ENCODE data around the gene FHL1. TPM values are rescaled to one million over a fixed set of nuclear protein-coding genes. Genes with fewer than 3 reads are reported as not detected.
"Not testable (repeated sequence)": the region's sequence is repeated elsewhere in the genome, so short reads cannot be mapped to it uniquely, and the experiment has no call there.

The FHL1 gene
- 248 TPM for total RNA-seq

DNA sequence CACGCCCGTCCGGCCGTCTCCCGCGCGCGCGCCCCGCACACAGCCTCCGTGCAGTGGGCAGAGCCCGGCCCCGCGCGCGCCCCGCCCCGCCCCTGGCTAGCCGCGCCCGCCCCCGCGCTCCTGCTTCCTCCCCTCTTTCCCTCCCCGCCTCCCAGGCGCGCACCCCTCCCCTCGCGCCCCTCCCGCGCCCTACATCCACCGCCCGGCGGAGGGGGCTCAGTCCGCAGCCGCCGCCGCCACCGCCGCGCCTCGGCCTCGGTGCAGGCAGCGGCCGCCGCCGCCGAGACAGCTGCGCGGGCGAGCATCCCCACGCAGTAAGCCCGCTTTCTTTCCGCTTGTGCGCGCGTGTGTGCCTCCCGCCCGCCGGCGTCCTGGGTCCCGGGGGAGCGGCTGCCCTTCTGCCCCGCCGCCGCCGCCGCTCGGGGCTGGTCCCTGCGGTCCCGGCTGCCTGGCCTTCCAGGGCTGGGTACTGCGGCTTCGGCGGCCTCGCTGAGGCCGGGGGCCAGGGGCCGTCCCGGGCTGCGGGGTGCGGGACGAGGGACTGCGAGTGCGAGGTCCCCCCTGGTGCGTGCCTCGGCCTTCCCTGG is at the start of gene FHL1:
TSS of gene FHL1 (plus strand) at position 219 of the 587 bp plus-strand sequence.
- DNase-seq (ENCODE audit: low spot score): peak; percentile 66

DNA sequence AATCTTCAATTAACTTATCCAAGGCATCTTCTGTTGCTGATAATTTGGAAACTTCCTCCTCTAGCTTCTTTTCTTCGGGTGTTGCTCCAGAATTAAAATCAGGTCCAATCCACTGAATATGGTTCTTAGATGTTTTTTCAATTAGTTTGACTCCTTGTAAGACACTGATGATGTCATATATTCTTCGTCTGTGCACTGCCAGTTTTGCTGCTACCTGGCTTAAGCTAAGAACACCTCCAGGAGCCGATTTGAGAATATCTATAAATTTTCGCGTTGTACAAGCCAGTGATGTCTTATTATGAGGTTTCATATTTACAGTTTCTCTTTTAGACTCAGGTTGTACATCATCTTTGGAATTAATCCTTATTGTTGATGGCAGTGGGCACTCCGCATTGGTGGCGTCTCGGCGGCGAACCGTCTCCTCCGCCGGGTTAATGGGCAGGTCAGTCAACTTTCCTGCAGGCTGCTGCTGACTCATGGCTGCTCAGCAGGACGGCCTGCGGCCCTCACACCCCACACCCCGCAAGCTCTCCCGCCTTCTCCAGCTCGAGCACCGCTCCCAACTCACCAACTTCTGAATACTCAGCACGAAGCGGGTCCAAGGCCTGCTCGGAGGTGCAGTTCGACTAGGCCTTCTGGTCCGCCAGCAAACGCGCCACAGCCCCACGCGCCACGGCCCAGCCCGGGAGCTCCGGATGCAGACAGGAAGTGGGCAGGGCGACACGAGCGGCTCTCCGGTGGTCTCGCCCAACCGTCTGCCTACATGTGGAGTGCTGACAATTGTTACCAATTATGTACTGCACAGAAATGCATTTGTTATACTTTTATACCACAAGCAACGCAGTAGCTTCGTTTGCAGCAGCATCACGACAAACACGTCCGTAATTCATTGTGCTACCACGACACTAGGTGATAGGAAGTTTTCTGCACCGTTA is 49.2 kb upstream of the FHL1 start:
- DNase-seq (ENCODE audit: low spot score): no peak

DNA sequence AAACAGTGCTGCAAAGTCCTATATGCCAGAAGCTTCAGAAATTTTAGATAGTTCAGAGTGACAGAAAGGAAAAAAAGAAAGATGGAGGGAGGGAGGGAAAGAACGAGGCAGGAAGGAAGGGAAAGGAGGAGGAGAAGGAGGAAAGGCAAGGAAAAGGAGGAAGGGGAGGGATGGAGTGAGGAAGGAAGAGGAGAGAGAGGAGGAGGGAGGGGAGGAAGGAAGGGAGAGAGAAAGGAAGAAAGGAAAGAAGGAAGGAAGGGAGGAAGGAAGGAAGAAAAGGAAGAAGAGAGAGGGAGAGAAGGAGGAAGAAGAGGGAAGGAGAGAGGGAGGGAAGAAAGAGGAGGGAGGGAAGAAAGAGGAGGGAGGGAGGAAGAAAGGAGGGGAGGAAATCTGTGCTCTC is 42.4 kb upstream of the FHL1 start:
- DNase-seq (ENCODE audit: low spot score): no peak

DNA sequence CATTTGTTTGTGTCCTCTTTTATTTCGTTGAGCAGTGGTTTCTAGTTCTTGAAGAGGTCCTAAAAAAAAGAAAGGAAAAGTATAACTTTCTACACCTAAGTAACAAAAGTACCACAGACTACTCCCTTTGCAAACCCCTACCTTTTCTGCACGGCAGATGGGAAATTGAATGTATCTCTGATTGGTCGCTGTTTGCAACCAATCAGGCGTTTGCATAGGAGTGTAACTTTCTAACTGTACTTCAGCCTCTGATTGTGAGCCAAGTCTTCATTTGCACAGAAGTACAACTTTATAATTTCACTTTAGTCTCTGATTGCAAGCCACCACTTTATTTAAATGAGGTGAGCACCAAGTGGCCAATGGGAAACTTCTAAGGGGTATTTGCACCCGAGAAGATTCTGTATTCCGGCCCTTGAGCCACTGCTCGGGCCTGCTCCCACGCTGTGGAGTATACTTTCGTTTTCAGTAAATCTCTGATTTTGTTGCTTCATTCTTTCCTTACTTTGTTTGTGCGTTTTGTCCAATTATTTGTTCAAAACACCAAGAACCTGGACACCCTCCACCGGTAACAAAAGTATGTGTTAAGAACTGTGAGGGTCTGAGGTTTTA is 40.3 kb upstream of the FHL1 start:
- no peak for DNase-seq (ENCODE audit: low spot score)

DNA sequence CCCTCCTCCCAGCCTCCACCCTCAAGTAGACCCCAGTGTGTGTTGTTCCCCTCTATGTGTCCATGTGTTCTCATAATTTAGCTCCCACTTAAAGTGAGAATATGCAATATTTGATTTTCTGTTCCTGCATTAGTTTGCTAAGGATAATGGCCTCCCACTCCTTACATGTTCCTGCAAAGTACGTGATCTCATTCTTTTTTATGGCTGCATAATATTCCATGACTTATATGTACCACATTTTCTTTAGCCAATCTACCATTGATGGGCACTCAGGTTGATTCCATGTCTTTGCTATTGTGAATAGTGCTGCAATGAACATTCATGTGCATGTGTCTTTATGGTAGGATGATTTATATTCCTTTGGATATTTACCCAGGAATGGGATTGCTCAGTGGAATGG is 38.4 kb upstream of the FHL1 start:
- not testable (repeated sequence) for DNase-seq (ENCODE audit: low spot score)

DNA sequence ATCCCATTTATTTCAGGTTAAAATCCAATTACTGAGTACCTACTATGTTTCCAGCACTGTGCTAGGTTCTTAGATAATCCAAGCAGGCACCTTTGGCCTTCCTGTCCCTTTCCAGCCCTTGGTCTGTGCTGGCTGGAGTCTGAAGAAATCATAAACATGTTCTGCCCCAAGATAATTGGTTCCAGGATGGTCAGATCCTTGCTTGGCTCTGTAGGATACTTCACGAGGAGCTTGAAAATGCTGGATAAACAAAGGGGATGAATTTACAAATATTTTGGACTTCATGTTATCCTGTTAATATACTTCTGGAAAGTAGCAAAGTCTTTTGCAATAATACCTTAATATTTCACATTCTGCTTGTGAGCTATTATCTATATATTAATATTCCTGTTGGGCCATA is 35.0 kb upstream of the FHL1 start:
- no peak for DNase-seq (ENCODE audit: low spot score)

DNA sequence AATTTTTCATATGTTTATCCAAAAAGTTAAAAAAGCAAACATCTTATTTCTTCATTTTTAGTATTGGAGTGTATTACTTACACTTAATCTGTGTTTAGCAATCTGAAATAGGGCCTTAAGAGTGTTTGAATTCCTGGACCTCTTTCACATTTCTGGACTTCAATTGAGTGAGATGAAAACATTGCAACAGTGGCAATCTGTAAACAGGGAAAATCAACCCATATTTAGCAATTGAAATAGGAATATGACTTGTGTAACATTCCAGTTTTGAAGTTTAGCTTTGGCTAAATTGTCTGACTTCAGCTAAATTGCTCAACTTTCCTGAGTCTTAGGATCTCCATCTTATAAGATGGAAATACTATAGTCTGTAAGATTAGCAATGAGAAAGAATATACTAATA is 34.6 kb upstream of the FHL1 start:
- DNase-seq (ENCODE audit: low spot score): no peak

DNA sequence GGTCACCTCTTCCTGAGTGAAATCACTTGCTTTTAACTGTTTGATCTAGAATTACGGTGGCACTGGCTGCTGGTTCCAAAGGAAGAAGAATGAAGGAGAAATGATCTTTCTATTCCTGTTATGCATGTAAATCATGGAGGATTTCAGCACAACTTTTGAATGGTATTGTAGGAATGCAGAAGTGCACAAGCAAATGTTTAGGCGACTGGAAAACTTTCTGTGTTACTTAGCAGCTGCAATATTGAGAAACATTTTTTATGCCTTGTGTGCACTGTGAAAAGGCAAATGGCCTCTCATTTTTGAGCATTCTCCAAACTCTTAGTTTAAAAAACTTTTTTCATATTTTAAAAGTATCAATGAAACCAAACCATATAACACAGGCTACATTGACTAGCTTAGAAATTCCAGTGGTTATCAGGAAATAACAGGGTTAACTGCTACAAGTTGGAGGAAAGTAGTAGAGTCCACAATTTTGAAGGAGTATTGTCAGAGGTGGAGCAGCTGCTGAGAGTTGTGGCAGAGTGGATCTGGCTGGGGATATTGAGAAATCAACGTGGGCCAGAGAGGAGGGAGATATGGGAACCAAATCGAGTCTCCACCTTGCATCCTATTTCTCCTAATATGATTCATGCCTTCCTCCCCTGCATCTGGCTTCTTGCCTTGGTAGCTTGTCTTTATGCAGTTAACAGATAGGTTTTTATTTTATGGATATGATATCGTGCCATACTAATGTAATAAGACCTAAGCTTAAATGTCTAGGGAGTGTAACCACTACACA is 32.0 kb upstream of the FHL1 start:
- DNase-seq (ENCODE audit: low spot score): no peak

DNA sequence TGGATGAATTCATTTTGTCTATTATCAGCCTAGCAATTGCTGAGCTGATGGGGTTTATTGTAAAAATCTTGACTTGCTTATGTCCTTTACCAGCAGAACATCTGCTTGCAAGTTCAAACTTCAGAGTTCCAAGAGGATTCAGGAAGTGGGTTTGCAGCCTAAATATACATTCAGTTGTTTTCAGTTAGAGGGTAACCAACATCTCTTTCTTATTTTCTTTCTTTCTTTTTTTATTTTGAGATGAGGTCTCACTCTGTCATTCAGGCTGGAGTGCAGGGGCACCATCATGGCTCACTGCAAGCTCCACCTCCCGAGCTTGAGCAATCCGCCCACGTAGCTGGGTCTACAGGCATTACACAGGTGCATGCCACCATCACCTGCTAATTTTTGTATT is 31.4 kb upstream of the FHL1 start:
- no peak for DNase-seq (ENCODE audit: low spot score)

DNA sequence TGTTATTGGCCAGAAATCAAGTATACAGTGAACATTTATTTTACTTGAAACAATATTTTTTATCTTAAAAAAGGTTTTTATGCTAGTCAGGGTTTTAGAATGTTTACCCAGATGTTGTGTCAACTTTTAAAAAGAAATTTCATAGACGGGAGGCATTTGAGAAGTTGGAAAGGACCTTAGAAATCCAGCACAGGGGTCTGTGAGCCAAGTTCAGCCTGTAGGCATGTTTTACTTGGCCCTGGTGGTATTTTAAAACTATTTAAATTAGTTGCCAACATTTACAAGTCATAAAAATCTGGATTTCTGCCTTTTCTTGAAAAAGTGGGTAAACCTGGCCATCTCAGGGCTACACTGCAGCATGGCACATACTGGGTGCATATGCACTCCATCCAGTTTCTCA is 25.5 kb upstream of the FHL1 start:
- no peak for DNase-seq (ENCODE audit: low spot score)

DNA sequence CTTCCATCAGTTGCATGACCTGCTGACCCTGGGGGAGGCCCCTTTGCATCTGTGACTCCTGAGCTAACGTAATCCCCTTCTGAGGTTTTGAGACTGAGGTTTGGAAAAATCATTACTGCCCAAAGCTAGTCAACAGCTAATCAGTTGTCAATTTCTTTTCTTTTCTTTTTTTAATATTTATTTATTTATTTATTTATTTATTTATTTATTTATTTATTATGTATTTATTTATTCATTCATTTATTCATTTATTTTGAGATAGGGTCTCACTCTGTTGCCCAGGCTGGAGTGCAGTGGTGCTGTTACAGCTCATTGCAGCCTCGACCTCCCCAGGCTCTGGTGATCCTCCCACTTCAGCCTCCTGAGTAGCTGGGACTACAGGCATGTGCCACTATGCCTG is 25.1 kb upstream of the FHL1 start:
- DNase-seq (ENCODE audit: low spot score): no peak

DNA sequence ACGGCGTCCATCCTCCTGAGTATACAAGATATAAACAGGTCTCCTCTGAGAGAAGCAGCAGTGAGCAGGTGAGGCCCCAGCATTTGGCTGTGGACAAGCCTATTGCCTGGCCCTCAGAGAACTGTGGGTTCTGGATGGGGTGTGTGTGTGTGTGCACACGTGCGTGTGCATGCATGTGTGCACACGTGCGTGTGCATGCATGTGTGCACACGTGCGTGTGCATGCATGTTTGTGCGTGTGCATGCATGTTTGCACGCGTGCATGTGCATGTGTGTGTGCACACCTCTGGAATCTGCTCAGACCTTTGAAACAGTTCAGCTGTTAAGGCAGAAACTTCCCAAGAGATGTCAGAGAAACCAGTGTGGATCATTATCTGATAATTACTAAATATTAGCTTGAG is 22.2 kb upstream of the FHL1 start:
- DNase-seq (ENCODE audit: low spot score): no peak

DNA sequence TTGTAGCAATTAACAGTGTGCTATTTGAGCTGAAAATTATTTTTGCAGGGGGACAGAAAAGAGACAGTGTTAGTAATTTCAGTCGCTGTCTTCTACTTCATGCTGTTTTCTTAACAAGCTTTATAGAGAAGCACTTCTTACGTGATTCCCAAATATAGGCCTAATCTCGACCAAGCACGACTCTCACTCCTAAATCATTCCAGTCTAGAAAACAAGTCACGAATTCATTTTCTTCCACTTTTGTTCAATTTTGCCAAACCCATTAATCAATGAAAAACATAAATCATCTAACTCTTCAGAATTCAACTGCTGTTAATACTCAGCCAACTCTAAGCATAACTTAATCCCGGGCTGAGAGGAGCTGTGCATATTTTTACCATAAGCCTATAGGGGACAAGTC is 21.0 kb upstream of the FHL1 start:
- DNase-seq (ENCODE audit: low spot score): no peak

DNA sequence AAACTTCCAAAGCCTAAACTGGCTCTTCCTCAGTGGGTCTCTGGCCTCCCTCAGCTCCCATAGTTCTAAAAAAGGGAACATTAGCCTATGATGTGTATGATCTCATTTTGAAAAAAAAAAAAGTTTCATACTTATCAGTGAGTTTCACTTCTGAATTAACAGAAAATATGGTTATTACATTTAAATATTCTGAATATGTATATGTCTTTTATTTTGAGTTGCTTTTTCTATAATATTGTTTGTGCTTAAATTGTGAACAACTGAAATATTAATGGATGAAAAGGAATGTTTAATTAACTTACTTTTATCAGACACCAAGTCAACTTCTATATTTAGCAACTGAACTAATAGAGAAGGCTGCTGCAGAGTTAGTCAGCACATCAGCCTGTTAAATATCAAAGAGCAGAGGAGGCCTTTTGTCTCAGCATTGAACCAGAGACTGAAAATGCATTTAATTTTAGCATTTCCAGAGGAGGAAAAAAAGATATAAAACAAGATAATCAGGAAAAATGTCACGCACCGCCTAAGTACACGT is 20.4 kb upstream of the FHL1 start:
- DNase-seq (ENCODE audit: low spot score): no peak

DNA sequence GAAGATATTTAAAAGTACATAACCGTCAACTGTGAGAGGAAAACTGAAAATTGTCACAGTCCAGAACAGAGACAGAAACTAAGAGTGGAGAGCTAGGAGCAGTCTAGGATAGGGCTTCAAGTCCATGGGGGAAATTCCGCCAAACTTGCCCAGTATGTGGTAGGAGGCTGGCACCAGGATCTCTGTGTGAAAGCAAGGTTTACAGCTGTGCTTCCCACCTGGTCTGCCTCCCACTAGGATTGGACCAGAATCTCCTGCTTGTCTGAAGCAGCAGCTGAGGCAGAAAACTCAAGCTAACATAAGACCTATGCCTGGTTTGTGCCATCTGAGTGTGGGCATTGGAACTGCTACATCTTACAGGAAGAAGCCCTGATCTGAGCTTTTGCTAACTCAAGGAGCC is 18.6 kb upstream of the FHL1 start:
- DNase-seq (ENCODE audit: low spot score): no peak

DNA sequence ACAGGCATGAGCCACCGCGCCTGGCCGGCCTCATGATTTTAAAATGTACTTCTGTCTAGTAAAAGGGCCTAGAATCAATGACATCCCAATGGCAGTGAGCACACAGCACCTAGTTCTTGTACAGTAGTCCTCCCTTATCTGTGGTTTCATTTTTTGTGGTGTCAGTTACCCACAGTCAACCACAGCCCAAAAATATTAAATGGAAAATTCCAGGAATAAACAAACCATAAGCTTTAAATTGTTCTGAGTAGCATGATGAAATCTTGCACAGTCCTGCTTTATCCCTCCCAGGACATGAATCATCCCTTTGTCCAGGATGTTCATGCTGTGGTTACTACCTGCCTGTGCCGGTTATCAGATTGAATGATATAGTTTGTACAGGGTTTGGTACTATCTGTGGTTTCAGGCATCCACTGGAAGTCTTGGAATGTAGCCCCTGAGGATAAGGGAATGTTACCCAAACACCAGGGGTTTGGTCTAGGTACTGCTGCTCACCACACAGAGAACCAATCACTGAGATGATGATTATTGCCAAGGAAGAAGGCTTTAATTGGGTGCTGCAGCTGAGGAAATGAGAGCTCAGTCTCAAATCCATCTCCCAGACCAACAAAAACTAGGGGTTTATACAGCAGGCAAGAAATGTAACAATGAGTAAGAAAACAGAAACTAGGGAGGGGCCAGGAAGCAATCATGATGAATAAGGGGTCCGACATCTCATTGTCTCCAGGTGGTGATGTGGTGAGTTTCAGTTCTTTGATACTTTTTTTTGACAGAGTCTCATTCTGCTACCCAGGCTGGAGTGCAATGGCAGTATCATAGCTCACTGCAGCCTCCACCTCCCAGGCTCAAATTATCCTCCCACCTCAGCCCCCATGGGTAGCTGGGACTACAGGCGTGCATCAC is 16.2 kb upstream of the FHL1 start:
- no peak for DNase-seq (ENCODE audit: low spot score)

DNA sequence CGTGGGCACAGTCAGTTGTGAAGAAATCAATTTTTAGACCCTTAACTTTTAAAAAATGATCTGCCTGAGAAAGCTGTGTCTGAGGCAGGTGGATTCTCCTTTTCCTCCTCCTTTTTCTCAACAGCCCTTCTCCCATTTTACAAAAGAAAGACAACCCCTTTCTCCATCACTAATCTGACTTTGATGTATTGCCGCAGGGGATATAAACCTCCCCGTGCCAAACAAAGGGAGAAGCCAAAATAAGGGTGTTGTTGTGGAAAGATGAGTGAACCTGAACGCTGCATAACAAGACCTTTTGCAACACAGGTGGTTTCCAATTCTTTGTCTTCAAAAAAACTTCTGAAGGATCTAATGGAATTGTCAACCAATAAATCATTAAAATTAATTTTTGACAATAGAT is 8.4 kb upstream of the FHL1 start:
- no peak for DNase-seq (ENCODE audit: low spot score)

DNA sequence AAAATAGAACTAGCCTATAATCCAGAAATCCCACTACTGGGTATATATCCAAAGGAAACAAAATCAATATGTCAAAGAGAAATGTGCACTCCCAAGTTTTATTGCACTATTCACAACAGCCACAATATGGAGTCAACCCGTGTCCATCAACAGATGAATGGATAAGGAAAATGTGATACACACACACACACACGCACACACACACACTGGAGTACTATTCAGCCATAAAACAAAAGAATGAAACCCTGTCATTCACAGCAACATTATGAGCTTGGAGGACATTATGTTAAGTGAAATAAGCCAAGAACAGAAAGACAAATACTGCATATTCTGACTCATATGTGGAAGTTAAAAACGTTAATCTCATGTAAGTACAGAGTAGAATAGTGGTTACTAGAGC is 5.8 kb upstream of the FHL1 start:
- no peak for DNase-seq (ENCODE audit: low spot score)

DNA sequence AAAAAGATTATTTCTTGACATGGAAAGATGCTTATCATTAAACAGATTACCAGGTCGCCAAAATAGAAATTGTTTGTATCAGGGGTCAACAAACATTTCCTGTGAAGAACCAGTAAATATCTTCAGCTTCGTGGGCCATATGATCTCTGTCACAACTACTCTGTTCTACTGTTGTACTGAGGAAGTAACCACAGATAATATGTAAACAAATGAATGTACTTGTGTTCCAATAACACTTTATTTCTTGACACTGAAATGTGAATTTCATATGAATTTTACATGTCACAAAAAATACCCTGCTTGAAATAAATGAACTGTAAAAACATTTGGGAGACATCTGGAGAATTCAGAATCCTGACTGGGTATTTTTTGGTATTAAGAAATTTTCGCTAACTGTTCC is 4.7 kb upstream of the FHL1 start:
- no peak for DNase-seq (ENCODE audit: low spot score)

DNA sequence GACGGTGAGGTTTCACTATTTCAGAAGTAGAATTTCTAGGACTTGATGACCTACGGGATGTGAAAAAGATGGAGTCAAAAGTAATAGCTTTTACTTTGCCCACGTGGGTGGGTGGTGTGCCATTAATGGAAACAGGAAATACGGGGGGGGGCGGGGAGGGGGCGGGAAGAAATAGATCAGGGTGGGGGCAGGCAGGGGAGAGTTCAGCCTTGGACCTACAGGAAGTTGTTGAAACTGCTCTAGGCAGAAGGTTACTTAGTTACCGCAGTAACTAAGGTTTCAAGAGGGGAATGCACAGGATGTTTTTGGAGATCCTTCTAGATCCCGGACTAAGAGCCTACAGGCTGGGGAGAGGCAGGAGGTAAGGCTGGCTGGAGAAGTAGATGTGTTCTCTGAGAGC is 3.6 kb upstream of the FHL1 start:
- no peak for DNase-seq (ENCODE audit: low spot score)

All from ureter (tissue), 1 donor.